OCI-LY3 (cell line): ENCODE measurements around the gene HSPB2.

Experiments used
- H2AFZ ChIP-seq: fragments of 200-600, 300-600 bp; shearing (Covaris generic); 2 replicates; pipeline ENCODE4 v1.6.0; 2014; ENCODE audit warnings: antibody characterized with exemption, low read depth, low read length
- H3K27ac ChIP-seq: fragments of 200-600, 300-600 bp; sonication (generic); 2 replicates; pipeline ENCODE4 v1.5.1; 2014; ENCODE audit warnings: mild to moderate bottlenecking, low read length, moderate library complexity, mixed read lengths
- H3K27me3 ChIP-seq: fragments of 200-600, 300-600 bp; sonication (generic); 2 replicates; pipeline ENCODE4 v1.6.1; 2014; ENCODE audit warnings: low read depth, low read length, mixed read lengths
- H3K36me3 ChIP-seq: fragments of 200-600, 300-600 bp; sonication (generic); replicated peaks from 2 replicates; pipeline ENCODE3; 2014; ENCODE audit warnings: low read depth, low read length, mixed read lengths
- H3K4me1 ChIP-seq: fragments of 300-600, 200-600 bp; sonication (generic); 2 replicates; pipeline ENCODE4 v1.6.1; 2014; ENCODE audit warnings: low read length, mixed read lengths
- H3K4me2 ChIP-seq: fragments of 200-600, 300-600 bp; sonication (generic); 2 replicates; pipeline ENCODE4 v1.6.1; 2014; ENCODE audit warnings: low read length, mixed read lengths
- H3K4me3 ChIP-seq: fragments of 300-600, 200-600 bp; sonication (generic); 2 replicates; pipeline ENCODE4 v1.5.1; 2014; ENCODE audit warnings: antibody characterized with exemption, mild to moderate bottlenecking, low read length, moderate library complexity
- H3K79me2 ChIP-seq: fragments of 300-600, 200-600 bp; shearing (Covaris generic); 2 replicates; pipeline ENCODE4 v1.6.1; 2014; ENCODE audit warnings: mild to moderate bottlenecking, low read length, mixed read lengths
- H3K9ac ChIP-seq: fragments of 300-600, 200-600 bp; shearing (Covaris generic); 2 replicates; pipeline ENCODE4 v1.6.0; 2014; ENCODE audit warnings: mild to moderate bottlenecking, low read length, moderate library complexity
- H3K9me3 ChIP-seq: fragments of 200-600, 300-600 bp; shearing (Covaris generic); 2 replicates; pipeline ENCODE4 v1.6.1; 2014; ENCODE audit warnings: low read length, mixed read lengths; ENCODE audit not compliant: insufficient read depth
- H4K20me1 ChIP-seq: fragments of 200-600, 300-600 bp; sonication (generic); 2 replicates; pipeline ENCODE4 v1.6.1; 2016; ENCODE audit warnings: low read length, mixed read lengths; ENCODE audit not compliant: insufficient read depth
- EZH2phosphoT487 ChIP-seq: fragments of 200-600 bp; shearing (Covaris generic); IDR thresholded peaks from 2 replicates; pipeline ENCODE4 v1.6.1; 2018; ENCODE audit warnings: antibody characterized with exemption, mixed run types, low read depth
- TF ChIP-seq, protein P1 (sequence below): fragments of 200-600, 300-600 bp; sonication (generic); IDR thresholded peaks from 2 replicates; pipeline ENCODE4 v1.5.1; 2014; ENCODE audit warnings: antibody characterized with exemption, low read length, low read depth

HSPB2 gene

DNA sequence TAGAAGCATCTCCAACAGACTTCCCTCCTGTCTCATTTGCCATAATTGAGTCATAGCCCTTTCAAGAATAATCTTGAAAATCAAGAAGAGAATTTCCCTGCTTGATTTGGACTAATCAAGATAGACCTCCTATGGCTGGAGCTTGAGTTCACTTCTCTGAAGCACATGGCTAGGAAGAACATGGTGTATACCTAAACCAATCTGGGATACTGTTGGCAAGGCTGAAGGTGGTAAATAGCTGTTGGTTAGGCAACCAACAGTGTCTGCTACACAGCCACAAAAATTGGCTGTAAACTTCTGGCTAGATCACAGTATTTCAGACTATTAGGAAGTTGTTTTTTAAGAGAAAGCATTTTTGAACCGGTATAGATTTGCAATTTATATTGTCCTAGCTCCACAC lies 5.9 kb upstream of the HSPB2 start:
- H3K27me3 ChIP-seq = peaks cover 17% of the 10 kb centered on the region
- H3K9ac ChIP-seq = no peak overlapping the region
- H4K20me1 ChIP-seq = no peaks in the 10 kb centered on the region
- H2AFZ ChIP-seq = no peak overlapping the region
- H3K36me3 ChIP-seq = no peaks in the 10 kb centered on the region
- H3K4me2 ChIP-seq = no peak overlapping the region
- H3K9me3 ChIP-seq = no peaks in the 10 kb centered on the region
- H3K79me2 ChIP-seq = no peaks in the 10 kb centered on the region
- H3K27ac ChIP-seq = no peak overlapping the region
- H3K4me1 ChIP-seq = no peaks in the 10 kb centered on the region
- TF ChIP-seq EZH2phosphoT487 = no peak
- TF ChIP-seq, protein P1, sequence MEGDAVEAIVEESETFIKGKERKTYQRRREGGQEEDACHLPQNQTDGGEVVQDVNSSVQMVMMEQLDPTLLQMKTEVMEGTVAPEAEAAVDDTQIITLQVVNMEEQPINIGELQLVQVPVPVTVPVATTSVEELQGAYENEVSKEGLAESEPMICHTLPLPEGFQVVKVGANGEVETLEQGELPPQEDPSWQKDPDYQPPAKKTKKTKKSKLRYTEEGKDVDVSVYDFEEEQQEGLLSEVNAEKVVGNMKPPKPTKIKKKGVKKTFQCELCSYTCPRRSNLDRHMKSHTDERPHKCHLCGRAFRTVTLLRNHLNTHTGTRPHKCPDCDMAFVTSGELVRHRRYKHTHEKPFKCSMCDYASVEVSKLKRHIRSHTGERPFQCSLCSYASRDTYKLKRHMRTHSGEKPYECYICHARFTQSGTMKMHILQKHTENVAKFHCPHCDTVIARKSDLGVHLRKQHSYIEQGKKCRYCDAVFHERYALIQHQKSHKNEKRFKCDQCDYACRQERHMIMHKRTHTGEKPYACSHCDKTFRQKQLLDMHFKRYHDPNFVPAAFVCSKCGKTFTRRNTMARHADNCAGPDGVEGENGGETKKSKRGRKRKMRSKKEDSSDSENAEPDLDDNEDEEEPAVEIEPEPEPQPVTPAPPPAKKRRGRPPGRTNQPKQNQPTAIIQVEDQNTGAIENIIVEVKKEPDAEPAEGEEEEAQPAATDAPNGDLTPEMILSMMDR = no peak
- H3K4me3 ChIP-seq = no peak overlapping the region

DNA sequence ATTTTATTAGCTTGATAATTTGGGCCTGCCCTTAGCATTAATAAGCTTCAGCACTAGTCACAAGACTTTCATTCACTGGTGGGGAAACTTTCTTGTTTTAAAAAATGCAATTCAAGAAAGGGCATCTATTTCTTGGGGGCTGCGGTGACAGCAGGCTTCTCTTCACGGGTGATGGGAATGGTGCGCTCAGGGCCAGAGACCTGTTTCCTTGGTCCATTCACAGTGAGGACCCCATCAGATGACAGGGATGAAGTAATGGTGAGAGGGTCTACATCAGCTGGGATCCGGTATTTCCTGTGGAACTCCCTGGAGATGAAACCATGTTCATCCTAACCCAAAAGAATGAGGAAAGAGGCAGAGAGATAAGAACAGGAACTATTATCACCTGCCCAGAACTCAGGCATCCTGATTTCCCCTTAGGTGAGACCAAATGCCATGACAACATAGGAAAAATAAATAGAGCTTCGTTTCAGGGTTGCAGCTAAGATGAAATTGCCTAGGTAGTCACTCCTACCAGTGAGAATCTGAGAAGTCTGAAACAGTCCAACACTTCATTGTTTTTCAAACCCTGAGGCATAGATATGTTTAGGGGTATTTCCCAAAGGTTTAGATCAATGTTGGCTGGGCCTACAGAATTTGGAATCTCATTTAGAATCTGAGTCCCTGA lies 3.8 kb upstream of the HSPB2 start:
- Histone ChIP-seq H3K27ac (no peak overlapping the region), H2AFZ (no peak overlapping the region), H3K9ac (no peak overlapping the region), H3K79me2 (no peaks in the 10 kb centered on the region), H3K9me3 (no peaks in the 10 kb centered on the region), H3K4me2 (no peak overlapping the region), H3K4me1 (no peaks in the 10 kb centered on the region), H3K36me3 (no peaks in the 10 kb centered on the region), H3K4me3 (no peak overlapping the region), H3K27me3 (peaks cover 22% of the 10 kb centered on the region), H4K20me1 (no peaks in the 10 kb centered on the region)
- TF ChIP-seq EZH2phosphoT487 = no peak
- TF ChIP-seq, protein P1 = no peak

DNA sequence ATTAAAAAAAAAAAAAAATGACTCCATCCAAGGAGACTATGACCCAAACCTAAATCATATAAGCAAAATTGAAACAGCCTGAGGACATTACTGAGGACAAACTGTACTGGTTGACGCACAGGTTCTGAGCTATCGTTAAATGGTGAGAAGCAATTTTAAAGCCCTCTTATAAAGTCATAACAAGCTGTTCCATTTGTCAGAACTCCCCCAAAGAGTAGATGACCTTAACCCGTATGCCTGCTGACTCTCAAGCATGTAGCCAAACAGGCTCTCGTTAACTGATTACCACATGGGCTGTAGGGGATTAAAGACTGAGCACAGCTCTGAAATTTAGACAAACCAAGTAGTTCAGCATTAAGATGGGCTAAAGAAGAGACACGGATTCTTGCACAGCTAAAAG lies 3.2 kb upstream of the HSPB2 start:
- no peak overlapping the region for H3K27ac ChIP-seq
- H3K9me3 ChIP-seq = no peaks in the 10 kb centered on the region
- no peaks in the 10 kb centered on the region for H3K4me1 ChIP-seq
- TF ChIP-seq EZH2phosphoT487 = no peak
- TF ChIP-seq, protein P1 = no peak
- H3K27me3 ChIP-seq = peaks cover 22% of the 10 kb centered on the region
- no peaks in the 10 kb centered on the region for H3K79me2 ChIP-seq
- H3K9ac ChIP-seq = no peak overlapping the region
- no peaks in the 10 kb centered on the region for H3K36me3 ChIP-seq
- H3K4me2 ChIP-seq = no peak overlapping the region
- H3K4me3 ChIP-seq = no peak overlapping the region
- H4K20me1 ChIP-seq = no peaks in the 10 kb centered on the region
- H2AFZ ChIP-seq = no peak overlapping the region

DNA sequence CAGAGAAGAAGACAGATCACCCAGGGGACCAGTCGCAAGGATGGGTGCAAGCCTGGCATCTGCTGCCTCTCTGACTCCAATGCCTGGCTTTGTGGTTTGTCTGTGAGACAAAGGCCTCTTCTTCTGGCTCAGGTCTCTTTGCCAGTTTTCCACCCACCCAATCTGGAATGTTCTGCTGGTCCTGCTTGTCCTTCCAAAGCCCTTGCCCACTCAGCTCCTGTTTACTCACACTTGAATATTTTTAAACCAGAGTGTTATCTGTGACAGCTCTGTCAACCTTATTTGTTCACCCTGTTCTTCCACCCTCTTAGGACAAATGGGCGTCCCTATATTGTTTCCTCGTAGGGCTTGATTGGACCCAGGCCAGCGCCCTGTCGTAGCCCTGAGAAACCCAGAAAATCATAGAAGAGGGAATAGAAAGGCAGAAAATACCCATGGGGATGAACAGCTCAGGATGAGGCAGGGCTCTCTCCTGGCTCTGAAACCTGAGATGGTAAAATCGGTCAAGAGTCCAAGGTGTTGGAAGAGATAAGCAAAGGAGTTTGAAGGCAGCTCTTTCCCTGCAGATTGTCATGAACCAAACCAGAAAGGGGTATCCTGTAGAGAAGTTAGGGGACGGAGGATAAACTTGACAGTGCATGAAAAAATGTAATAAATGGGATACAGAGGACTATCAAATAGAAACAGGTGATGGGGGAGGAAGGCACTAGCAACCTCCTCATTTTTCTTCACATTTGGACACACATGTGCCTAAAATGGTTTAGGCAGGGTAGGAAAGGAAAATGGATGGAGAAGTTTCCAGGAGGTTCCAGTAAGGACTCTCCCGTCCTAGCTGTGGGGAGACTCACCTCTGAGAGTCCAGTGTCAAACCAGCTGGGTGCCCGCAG lies 1.6 kb upstream of the HSPB2 start:
- no peak for TF ChIP-seq EZH2phosphoT487
- TF ChIP-seq, protein P1 = no peak
- no peak overlapping the region for H3K4me2 ChIP-seq
- no peaks in the 10 kb centered on the region for H3K4me1 ChIP-seq
- no peaks in the 10 kb centered on the region for H3K79me2 ChIP-seq
- no peak overlapping the region for H3K9ac ChIP-seq
- H3K4me3 ChIP-seq = no peak overlapping the region
- H2AFZ ChIP-seq = no peak overlapping the region
- no peaks in the 10 kb centered on the region for H4K20me1 ChIP-seq
- H3K9me3 ChIP-seq = no peaks in the 10 kb centered on the region
- peaks cover 26% of the 10 kb centered on the region for H3K27me3 ChIP-seq
- H3K36me3 ChIP-seq = no peaks in the 10 kb centered on the region
- H3K27ac ChIP-seq = no peak overlapping the region
